ENCODE measurements around the gene ENOX1.

DNA sequence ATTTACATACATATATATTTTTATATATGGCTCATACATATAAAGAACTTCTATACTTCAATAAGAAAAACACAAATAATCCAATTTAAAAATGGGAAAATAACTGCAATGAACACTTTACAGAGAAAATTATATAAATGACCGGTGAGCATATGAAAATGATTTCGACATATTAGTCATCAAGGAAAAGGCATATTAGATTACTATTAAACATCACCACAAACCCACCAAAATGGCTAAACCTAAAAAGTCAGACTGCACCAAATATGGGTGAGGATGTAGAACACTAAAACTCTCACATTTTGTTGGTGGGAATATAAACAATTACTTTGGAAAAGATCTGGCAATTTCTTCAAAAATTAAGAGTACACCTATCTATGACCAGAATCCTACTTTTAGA, 316.2 kb downstream of the ENOX1 start:
- TF ChIP-seq, protein P1, sequence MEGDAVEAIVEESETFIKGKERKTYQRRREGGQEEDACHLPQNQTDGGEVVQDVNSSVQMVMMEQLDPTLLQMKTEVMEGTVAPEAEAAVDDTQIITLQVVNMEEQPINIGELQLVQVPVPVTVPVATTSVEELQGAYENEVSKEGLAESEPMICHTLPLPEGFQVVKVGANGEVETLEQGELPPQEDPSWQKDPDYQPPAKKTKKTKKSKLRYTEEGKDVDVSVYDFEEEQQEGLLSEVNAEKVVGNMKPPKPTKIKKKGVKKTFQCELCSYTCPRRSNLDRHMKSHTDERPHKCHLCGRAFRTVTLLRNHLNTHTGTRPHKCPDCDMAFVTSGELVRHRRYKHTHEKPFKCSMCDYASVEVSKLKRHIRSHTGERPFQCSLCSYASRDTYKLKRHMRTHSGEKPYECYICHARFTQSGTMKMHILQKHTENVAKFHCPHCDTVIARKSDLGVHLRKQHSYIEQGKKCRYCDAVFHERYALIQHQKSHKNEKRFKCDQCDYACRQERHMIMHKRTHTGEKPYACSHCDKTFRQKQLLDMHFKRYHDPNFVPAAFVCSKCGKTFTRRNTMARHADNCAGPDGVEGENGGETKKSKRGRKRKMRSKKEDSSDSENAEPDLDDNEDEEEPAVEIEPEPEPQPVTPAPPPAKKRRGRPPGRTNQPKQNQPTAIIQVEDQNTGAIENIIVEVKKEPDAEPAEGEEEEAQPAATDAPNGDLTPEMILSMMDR (IDR thresholded peaks at IDR 0.05) = no peak
- TF ChIP-seq POLR2A (IDR thresholded peaks at IDR 0.05) (no peak), POLR2AphosphoS5 (IDR thresholded peaks at IDR 0.05) (no peak), EP300 (IDR thresholded peaks at IDR 0.05) (no peak)
